ENCODE results near the gene HBQ1. TPM values are rescaled to one million over a fixed set of nuclear protein-coding genes. Genes with fewer than 3 reads are reported as not detected.
"Not testable (repeated sequence)": the region's sequence is repeated elsewhere in the genome, so short reads cannot be mapped to it uniquely, and the experiment has no call there.

The HBQ1 gene
- total RNA-seq, 1 experiment from 2014 or later = 3.5 TPM

GRCh38 chr16:170788-171187, 9.5 kb upstream of the HBQ1 start:
- no peaks in the 10 kb centered on the region; a peak in 1 of 7 replicates for H3K36me3 Mint-ChIP-seq (ENCODE audit: insufficient read depth in 1 of 3, low read depth in 3 of 3)
- Histone ChIP-seq H3K9ac (ENCODE audit: extremely low read depth, insufficient read length, low read length) (no peak overlapping the region), H2AFZ (ENCODE audit: low read length) (no peak overlapping the region), H2AK5ac (ENCODE audit: insufficient read length, low read length) (no peak overlapping the region), H3K4ac (ENCODE audit: low read depth, low read length) (no peak overlapping the region), H3T11ph (ENCODE audit: low read length) (no peak overlapping the region), H3K79me2 (ENCODE audit: insufficient read depth, low read length) (no peaks in the 10 kb centered on the region), H3K14ac (ENCODE audit: insufficient read depth, low read length) (no peak overlapping the region), H3K4me1 (ENCODE audit: insufficient read depth, low read length) (no peaks in the 10 kb centered on the region; the same call in 1 of the 2 replicates), H3K27ac (ENCODE audit: insufficient read length, low read depth, low read length) (no peak overlapping the region), H3K4me2 (ENCODE audit: insufficient read depth, insufficient read length, low read length) (no peak overlapping the region), H3K27me3 (ENCODE audit: insufficient read depth, low read length) (peaks cover 55% of the 10 kb centered on the region), H2BK15ac (ENCODE audit: low read depth, low read length) (no peak overlapping the region), H2BK12ac (ENCODE audit: insufficient read length, low read depth, low read length) (no peak overlapping the region), H3K18ac (ENCODE audit: insufficient read length, low read depth, low read length) (no peak overlapping the region), H2BK120ac (ENCODE audit: low read depth, low read length, poor library complexity, severe bottlenecking) (no peak overlapping the region), H3K23ac (ENCODE audit: insufficient read length, low read depth, low read length) (no peak overlapping the region), H3K79me1 (ENCODE audit: insufficient read depth, low read depth, low read length, poor library complexity, severe bottlenecking) (no peaks in the 10 kb centered on the region), H4K5ac (ENCODE audit: insufficient read length, low read depth, low read length) (no peak overlapping the region), H3K23me2 (ENCODE audit: insufficient read length, low read depth, low read length, poor library complexity, severe bottlenecking) (no peaks in the 10 kb centered on the region), H4K20me1 (ENCODE audit: control insufficient read depth, insufficient read depth, insufficient read length) (no peaks in the 10 kb centered on the region), H3K56ac (ENCODE audit: insufficient read length, low read depth, low read length) (no peak overlapping the region), H2BK20ac (ENCODE audit: low read depth, low read length, poor library complexity, severe bottlenecking) (no peak overlapping the region), H3K9me3 (ENCODE audit: control insufficient read depth, low read depth, low read length) (no peaks in the 10 kb centered on the region), H4K91ac (ENCODE audit: insufficient read length, low read depth, low read length) (no peak overlapping the region), H4K8ac (replicated peaks; ENCODE audit: insufficient read length, low read depth, low read length) (no peak overlapping the region), H2BK5ac (ENCODE audit: insufficient read length, low read length) (no peak overlapping the region)
- peak overlapping the region in 1 of 3 experiments; percentile 27; a peak in 1 of 7 replicates for H3K27ac Mint-ChIP-seq
- TF ChIP-seq, protein P1, sequence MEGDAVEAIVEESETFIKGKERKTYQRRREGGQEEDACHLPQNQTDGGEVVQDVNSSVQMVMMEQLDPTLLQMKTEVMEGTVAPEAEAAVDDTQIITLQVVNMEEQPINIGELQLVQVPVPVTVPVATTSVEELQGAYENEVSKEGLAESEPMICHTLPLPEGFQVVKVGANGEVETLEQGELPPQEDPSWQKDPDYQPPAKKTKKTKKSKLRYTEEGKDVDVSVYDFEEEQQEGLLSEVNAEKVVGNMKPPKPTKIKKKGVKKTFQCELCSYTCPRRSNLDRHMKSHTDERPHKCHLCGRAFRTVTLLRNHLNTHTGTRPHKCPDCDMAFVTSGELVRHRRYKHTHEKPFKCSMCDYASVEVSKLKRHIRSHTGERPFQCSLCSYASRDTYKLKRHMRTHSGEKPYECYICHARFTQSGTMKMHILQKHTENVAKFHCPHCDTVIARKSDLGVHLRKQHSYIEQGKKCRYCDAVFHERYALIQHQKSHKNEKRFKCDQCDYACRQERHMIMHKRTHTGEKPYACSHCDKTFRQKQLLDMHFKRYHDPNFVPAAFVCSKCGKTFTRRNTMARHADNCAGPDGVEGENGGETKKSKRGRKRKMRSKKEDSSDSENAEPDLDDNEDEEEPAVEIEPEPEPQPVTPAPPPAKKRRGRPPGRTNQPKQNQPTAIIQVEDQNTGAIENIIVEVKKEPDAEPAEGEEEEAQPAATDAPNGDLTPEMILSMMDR (conservative IDR thresholded peaks at IDR 0.05) = no peak
- peaks cover 88% of the 10 kb centered on the region for H3K27me3 Mint-ChIP-seq (ENCODE audit: low read depth)
- peak overlapping the region in 1 of 2 experiments; percentile 13; a peak in 1 of 5 replicates for H3K4me3 Mint-ChIP-seq
- no CpG with 5 or more reads among the region's 1 CpG for WGBS (ENCODE audit: extremely low coverage, insufficient read length, low lambda C conversion rate)
- H3K9me3 Mint-ChIP-seq = peaks cover 4 to 10% of the 10 kb centered on the region in 2 experiments; a peak in 2 of 5 replicates
- no peak for DNase-seq
- peaks cover 42 to 43% of the 10 kb centered on the region in 2 experiments for H3K4me1 Mint-ChIP-seq

- H3K9ac ChIP-seq (ENCODE audit: extremely low read depth, insufficient read length, low read length); H4K91ac ChIP-seq (ENCODE audit: insufficient read length, low read depth, low read length); H2AFZ ChIP-seq (ENCODE audit: low read length); H3K23me2 ChIP-seq (ENCODE audit: insufficient read length, low read depth, low read length, poor library complexity, severe bottlenecking); H3T11ph ChIP-seq (ENCODE audit: low read length); H3K4me1 ChIP-seq (ENCODE audit: insufficient read depth, low read length); H2BK20ac ChIP-seq (ENCODE audit: low read depth, low read length, poor library complexity, severe bottlenecking); H3K27ac ChIP-seq (ENCODE audit: insufficient read length, low read depth, low read length); H4K20me1 ChIP-seq (ENCODE audit: control insufficient read depth, insufficient read depth, insufficient read length); H3K56ac ChIP-seq (ENCODE audit: insufficient read length, low read depth, low read length); H3K36me3 Mint-ChIP-seq (ENCODE audit: insufficient read depth in 1 of 3, low read depth in 3 of 3); H2BK120ac ChIP-seq (ENCODE audit: low read depth, low read length, poor library complexity, severe bottlenecking); H3K9me3 ChIP-seq (ENCODE audit: control insufficient read depth, low read depth, low read length); H2BK15ac ChIP-seq (ENCODE audit: low read depth, low read length); H2BK12ac ChIP-seq (ENCODE audit: insufficient read length, low read depth, low read length); H2BK5ac ChIP-seq (ENCODE audit: insufficient read length, low read length); H4K5ac ChIP-seq (ENCODE audit: insufficient read length, low read depth, low read length); H3K27ac Mint-ChIP-seq; H3K14ac ChIP-seq (ENCODE audit: insufficient read depth, low read length); H3K23ac ChIP-seq (ENCODE audit: insufficient read length, low read depth, low read length); H3K4me2 ChIP-seq (ENCODE audit: insufficient read depth, insufficient read length, low read length); H4K8ac ChIP-seq (replicated peaks; ENCODE audit: insufficient read length, low read depth, low read length); H3K18ac ChIP-seq (ENCODE audit: insufficient read length, low read depth, low read length); H2AK5ac ChIP-seq (ENCODE audit: insufficient read length, low read length); H3K79me1 ChIP-seq (ENCODE audit: insufficient read depth, low read depth, low read length, poor library complexity, severe bottlenecking); DNase-seq; H3K79me2 ChIP-seq (ENCODE audit: insufficient read depth, low read length); H3K4ac ChIP-seq (ENCODE audit: low read depth, low read length): not testable (repeated sequence)
- Mint-ChIP-seq H3K9me3 (peaks cover 4 to 10% of the 10 kb centered on the region in 2 experiments; a peak in 2 of 5 replicates), H3K27me3 (ENCODE audit: low read depth) (peaks cover 82% of the 10 kb centered on the region), H3K4me1 (peaks cover 32 to 35% of the 10 kb centered on the region in 2 experiments), H3K4me3 (peak within 1 kb of the TSS; percentile 42 to 68)
- H3K27me3 ChIP-seq (ENCODE audit: insufficient read depth, low read length) = peaks cover 44% of the 10 kb centered on the region
- WGBS (ENCODE audit: extremely low coverage, insufficient read length, low lambda C conversion rate) = no CpG with 5 or more reads among the region's 74 CpGs
Observed at GRCh38 chr16:172374-172941, 7.8 kb upstream of the HBQ1 start, which contains the start of gene HBA2. TSS of gene HBA2 (plus strand) at chr16:172876. CDS start at chr16:172913, 37 bp downstream.
